ENCODE measurements around the gene GDF10.

DNA sequence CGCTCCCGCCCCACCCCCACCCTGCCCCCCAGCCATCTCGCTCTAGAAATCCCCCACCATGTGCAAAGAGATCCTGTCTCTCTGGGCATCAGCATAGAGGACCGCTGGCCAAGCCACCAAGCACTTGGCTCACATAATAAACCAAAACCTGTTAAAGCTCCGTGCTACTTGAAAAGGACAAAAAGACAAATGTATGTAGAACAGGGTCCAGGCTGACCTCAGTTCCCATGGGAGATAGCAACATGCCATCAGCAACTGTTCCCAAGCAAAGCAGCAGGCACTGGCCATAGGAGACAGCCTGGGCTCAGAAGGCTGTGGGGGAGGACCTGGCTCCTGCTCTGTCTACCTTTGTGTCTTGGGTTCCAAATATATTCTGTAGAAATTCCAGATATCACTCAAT is 38.4 kb upstream of the GDF10 start:
- TF ChIP-seq, protein P1, sequence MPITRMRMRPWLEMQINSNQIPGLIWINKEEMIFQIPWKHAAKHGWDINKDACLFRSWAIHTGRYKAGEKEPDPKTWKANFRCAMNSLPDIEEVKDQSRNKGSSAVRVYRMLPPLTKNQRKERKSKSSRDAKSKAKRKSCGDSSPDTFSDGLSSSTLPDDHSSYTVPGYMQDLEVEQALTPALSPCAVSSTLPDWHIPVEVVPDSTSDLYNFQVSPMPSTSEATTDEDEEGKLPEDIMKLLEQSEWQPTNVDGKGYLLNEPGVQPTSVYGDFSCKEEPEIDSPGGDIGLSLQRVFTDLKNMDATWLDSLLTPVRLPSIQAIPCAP (CRISPR knock-in tag; IDR thresholded peaks at IDR 0.05): no peak
- TF ChIP-seq, protein P2, sequence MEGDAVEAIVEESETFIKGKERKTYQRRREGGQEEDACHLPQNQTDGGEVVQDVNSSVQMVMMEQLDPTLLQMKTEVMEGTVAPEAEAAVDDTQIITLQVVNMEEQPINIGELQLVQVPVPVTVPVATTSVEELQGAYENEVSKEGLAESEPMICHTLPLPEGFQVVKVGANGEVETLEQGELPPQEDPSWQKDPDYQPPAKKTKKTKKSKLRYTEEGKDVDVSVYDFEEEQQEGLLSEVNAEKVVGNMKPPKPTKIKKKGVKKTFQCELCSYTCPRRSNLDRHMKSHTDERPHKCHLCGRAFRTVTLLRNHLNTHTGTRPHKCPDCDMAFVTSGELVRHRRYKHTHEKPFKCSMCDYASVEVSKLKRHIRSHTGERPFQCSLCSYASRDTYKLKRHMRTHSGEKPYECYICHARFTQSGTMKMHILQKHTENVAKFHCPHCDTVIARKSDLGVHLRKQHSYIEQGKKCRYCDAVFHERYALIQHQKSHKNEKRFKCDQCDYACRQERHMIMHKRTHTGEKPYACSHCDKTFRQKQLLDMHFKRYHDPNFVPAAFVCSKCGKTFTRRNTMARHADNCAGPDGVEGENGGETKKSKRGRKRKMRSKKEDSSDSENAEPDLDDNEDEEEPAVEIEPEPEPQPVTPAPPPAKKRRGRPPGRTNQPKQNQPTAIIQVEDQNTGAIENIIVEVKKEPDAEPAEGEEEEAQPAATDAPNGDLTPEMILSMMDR (IDR thresholded peaks at IDR 0.05): no peak
- TF ChIP-seq, protein P3, sequence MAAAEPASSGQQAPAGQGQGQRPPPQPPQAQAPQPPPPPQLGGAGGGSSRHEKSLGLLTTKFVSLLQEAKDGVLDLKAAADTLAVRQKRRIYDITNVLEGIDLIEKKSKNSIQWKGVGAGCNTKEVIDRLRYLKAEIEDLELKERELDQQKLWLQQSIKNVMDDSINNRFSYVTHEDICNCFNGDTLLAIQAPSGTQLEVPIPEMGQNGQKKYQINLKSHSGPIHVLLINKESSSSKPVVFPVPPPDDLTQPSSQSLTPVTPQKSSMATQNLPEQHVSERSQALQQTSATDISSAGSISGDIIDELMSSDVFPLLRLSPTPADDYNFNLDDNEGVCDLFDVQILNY (CRISPR knock-in tag; IDR thresholded peaks at IDR 0.05): no peak
- no peak for TF ChIP-seq ATF1 (CRISPR knock-in tag; IDR thresholded peaks at IDR 0.05)
- no peak for TF ChIP-seq FOXJ3 (CRISPR knock-in tag; IDR thresholded peaks at IDR 0.05; ENCODE audit: borderline replicate concordance)
- TF ChIP-seq ELF4 (CRISPR knock-in tag; IDR thresholded peaks at IDR 0.05; ENCODE audit: low read depth): no peak

Data from WTC11 (cell line).